IMR-90 (cell line): ENCODE results near the gene TNS3.

Experiments
- POLR2A ChIP-seq: IDR thresholded peaks from 2 replicates; pipeline ENCODE4 v1.6.1; 2012; ENCODE audit warnings: mild to moderate bottlenecking, low read depth, low read length
- TF ChIP-seq, protein P1 (sequence below): conservative IDR thresholded peaks from 2 replicates; pipeline ENCODE4 v1.5.1; 2012; ENCODE audit warnings: mild to moderate bottlenecking, low read depth, low read length, improper control_type of control experiment

DNA sequence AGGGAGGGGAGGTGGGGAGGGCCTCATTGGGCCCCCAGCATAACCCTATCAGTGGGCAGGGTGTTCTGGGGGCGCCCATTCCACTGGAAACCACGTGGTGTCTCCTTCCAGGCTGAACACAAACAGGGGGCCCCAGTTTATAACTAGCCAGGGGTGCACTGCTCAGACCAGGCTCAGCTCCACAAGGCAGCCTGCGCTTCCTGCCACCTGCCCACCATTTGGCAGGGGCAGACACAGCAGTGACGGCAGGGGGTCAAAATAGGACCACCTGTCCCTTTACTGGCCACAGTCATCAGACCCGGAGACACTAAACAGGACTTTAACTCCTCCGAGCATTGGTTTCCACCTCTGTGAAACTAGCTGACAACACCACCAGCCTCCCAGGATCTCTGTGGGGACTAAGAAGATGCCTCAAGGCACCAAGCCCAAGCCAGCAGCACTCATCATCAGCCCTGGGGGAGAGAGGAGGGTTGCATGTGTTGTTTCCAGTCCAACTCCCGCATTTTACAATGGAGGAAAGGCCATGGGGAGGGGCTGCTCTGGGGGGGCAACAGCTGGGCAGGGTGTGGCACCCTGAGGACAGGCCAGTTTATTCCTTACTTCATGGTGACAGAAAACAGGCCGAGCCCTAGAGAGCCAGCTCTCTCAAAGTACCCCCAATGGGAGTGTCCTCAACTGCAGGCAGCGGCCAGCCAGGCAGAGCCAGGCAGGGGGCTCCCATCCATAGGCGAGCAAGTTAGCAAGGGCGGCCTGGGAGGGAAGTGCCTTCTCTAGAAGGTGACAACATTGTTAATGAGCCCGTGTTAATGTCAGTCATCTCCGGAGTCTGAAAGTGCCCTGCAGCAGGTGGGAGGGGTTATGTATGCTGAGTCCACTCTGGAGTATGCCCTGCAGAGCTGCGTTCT is 127.6 kb downstream of the TNS3 start:
- TF ChIP-seq, protein P1, sequence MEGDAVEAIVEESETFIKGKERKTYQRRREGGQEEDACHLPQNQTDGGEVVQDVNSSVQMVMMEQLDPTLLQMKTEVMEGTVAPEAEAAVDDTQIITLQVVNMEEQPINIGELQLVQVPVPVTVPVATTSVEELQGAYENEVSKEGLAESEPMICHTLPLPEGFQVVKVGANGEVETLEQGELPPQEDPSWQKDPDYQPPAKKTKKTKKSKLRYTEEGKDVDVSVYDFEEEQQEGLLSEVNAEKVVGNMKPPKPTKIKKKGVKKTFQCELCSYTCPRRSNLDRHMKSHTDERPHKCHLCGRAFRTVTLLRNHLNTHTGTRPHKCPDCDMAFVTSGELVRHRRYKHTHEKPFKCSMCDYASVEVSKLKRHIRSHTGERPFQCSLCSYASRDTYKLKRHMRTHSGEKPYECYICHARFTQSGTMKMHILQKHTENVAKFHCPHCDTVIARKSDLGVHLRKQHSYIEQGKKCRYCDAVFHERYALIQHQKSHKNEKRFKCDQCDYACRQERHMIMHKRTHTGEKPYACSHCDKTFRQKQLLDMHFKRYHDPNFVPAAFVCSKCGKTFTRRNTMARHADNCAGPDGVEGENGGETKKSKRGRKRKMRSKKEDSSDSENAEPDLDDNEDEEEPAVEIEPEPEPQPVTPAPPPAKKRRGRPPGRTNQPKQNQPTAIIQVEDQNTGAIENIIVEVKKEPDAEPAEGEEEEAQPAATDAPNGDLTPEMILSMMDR = no peak
- TF ChIP-seq POLR2A = no peak
